Anterior cingulate cortex (tissue), 58 donors: Measurements from ENCODE around the gene DIP2C.
A peak's percentile ranks its signal among the peaks of the same experiment; 100 is the strongest.
"Not testable (repeated sequence)": the region's sequence is repeated elsewhere in the genome, so short reads cannot be mapped to it uniquely, and the experiment has no call there.

Experiments used
- DNase-seq, 58 donors: peaks; one replicate each; lab custom pipeline; 2025; lab: John Stamatoyannopoulos, UW

Gene DIP2C

GRCh38 chr10:354901-355617 is 334.4 kb downstream of the DIP2C start:
- no peak for DNase-seq

GRCh38 chr10:352476-353235 is 336.8 kb downstream of the DIP2C start:
- DNase-seq = no peak

GRCh38 chr10:351770-352334 is 337.6 kb downstream of the DIP2C start:
- DNase-seq = no peak

GRCh38 chr10:350981-351501 is 338.4 kb downstream of the DIP2C start:
- DNase-seq = no peak

GRCh38 chr10:349081-349480 is 340.4 kb downstream of the DIP2C start:
- DNase-seq = no peak

GRCh38 chr10:348456-348855 is 341.0 kb downstream of the DIP2C start:
- DNase-seq = no peak

- not testable (repeated sequence) for DNase-seq
These were observed 341.7 kb downstream of the DIP2C start for GRCh38 chr10:347774-348173.

- DNase-seq = not testable (repeated sequence)
These were observed 342.3 kb downstream of the DIP2C start for GRCh38 chr10:347190-347589.

- no peak for DNase-seq
These were observed 344.8 kb downstream of the DIP2C start for GRCh38 chr10:344582-345200.

- DNase-seq = no peak
These were observed 345.9 kb downstream of the DIP2C start for GRCh38 chr10:343231-344220.

GRCh38 chr10:341081-341740 is 348.3 kb downstream of the DIP2C start:
- no peak for DNase-seq

GRCh38 chr10:340646-341045 is 348.8 kb downstream of the DIP2C start:
- no peak for DNase-seq

GRCh38 chr10:339038-339391 is 350.5 kb downstream of the DIP2C start:
- DNase-seq = no peak

GRCh38 chr10:338171-339037 is 351.1 kb downstream of the DIP2C start:
- peak in 13 of 58 donors; percentile 13 to 56 (median 23) for DNase-seq

GRCh38 chr10:336247-336646 is 353.2 kb downstream of the DIP2C start:
- DNase-seq = no peak

- no peak for DNase-seq
These were observed 354.2 kb downstream of the DIP2C start for GRCh38 chr10:335151-335800.

GRCh38 chr10:331186-331585 is 358.3 kb downstream of the DIP2C start:
- peak in 1 of 58 donors; percentile 25 for DNase-seq
